Epithelial cell of proximal tubule (primary cell): ENCODE data around the gene ADIPOR2. TPM values are rescaled to one million over a fixed set of nuclear protein-coding genes. Genes with fewer than 3 reads are reported as not detected.
"Not testable (repeated sequence)": the region's sequence is repeated elsewhere in the genome, so short reads cannot be mapped to it uniquely, and the experiment has no call there.

Experiments
- DNase-seq: peaks from one replicate; pipeline ENCODE4 v3.0.0-alpha.2; 2011; ENCODE audit warnings: low read depth
- H3K4me3 ChIP-seq: 2 replicates; pipeline ENCODE4 v1.5.1; 2011; ENCODE audit warnings: low read depth, mild to moderate bottlenecking, low read length
- total RNA-seq: library from RNA; depleted of rRNA; stranded (reverse); fragments of >200 nt; gene quantifications from 2 replicates; pipeline ENCODE4 v1.2.3, GENCODE V29; 2015
- TF ChIP-seq, protein P1 (sequence below): conservative IDR thresholded peaks from 2 replicates; pipeline ENCODE4 v1.5.1; 2012; ENCODE audit warnings: low read depth, mild to moderate bottlenecking, low read length

The ADIPOR2 gene
- total RNA-seq, 1 donor from 2014 or later, result 22.8 TPM

DNA sequence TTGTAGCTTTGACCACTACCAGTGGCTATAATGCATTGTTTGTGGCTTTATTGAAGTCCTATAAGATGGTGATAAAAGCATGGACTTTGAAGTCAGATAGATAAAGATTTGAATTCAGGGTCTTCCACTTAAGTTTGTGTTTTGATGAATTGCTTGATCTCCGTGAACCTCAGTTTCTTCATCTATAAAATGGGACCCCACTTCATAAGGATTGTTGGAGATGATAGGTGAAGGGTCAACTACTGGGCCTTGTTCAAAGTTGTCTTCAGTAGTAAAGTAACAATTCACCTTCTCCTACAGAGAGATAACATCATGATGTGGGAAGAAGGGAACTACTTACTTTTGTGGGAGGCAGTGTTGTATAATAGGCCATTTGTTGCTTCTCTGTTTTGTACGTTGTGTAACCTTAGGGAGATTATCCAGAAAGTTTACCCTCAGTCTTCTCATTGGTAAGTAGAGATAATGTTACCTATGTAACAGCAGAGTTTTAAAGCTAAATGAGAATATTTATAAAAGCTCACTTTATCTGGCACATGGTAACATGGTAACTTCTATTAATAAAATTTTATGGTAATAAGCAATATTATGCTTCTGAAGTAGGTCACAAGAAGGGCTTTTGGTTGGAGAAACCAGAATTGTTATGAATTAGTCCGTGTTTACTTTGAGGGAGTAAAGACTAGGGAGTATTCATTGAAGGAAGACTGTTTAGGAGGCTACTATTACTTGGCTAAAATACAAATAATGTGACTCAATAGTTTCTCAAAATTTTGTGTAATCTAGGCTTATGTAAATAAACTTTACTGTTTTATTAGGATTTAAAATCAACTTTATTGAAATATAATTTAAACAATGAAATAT lies 15.1 kb downstream of the ADIPOR2 start:
- TF ChIP-seq, protein P1, sequence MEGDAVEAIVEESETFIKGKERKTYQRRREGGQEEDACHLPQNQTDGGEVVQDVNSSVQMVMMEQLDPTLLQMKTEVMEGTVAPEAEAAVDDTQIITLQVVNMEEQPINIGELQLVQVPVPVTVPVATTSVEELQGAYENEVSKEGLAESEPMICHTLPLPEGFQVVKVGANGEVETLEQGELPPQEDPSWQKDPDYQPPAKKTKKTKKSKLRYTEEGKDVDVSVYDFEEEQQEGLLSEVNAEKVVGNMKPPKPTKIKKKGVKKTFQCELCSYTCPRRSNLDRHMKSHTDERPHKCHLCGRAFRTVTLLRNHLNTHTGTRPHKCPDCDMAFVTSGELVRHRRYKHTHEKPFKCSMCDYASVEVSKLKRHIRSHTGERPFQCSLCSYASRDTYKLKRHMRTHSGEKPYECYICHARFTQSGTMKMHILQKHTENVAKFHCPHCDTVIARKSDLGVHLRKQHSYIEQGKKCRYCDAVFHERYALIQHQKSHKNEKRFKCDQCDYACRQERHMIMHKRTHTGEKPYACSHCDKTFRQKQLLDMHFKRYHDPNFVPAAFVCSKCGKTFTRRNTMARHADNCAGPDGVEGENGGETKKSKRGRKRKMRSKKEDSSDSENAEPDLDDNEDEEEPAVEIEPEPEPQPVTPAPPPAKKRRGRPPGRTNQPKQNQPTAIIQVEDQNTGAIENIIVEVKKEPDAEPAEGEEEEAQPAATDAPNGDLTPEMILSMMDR, result no peak
- DNase-seq, result no peak
- no peak overlapping the region for H3K4me3 ChIP-seq

GRCh38 chr12:1706632-1706980 lies 15.7 kb downstream of the ADIPOR2 start:
- no peak overlapping the region for H3K4me3 ChIP-seq
- TF ChIP-seq, protein P1, result no peak
- DNase-seq, result no peak

DNA sequence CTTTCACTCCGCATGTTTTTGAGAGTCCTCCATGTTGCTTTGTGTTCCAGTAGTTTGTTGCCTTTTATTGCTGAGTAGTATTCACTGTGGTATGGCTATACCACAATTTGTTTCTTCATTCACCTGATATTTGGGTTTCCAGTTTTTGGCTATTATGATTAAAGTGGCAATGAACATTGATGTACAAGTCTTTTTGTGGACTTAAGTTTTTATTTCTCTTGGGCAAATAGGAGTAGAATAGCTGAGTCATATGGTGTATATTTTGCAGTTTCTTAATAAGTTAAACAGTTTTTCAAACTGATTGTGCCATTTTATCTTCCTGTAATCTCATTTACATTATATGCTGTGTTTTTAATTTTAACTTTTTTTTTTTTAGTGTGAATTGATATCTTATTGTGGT lies 16.2 kb downstream of the ADIPOR2 start:
- DNase-seq, result no peak

DNA sequence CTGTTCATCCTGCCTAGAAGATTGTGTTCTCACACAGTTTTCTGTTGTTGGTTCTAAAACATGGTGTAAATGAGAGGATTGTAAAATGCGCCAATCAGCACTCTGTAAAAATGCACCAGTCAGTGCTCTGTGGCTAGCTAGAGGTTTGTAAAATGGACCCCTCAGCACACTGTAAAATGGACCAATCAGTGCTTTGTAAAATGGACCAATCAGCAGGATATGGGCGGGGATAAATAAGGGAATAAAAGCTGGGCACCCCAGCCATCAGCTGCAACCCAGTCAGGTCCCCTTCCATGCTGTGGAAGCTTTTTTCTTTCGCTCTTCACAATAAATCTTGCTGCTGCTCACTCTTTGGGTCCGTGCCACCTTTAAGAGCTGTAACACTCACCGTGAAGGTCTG lies 19.1 kb downstream of the ADIPOR2 start:
- not testable (repeated sequence) for DNase-seq, H3K4me3 ChIP-seq

More for the DNA sequence above, 16.2 kb downstream of the ADIPOR2 start:
- no peak overlapping the region for H3K4me3 ChIP-seq
- TF ChIP-seq, protein P1, result no peak

DNA sequence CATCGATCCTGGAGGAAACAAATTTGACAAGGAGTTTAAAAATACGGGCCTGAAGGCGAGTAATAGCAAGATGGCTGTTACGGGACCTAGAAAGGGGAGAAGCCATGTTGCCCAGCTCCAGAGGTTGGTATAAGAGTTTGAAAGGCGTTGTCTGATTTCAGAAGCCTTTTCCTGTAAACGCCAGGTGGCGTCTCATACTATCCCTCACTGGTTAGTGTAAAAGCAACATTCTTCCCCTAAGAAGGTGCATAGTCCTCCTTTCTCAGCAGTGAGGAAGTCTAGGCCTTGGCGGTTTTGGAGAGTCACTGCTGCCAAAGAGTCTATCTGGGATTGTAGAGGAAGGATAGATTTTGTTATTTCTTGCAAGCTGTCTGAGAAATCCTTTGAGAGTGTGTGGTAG lies 20.0 kb downstream of the ADIPOR2 start:
- not testable (repeated sequence) for DNase-seq, H3K4me3 ChIP-seq

- H3K4me3 ChIP-seq, DNase-seq: not testable (repeated sequence)
Measured at GRCh38 chr12:1711536-1712211, 20.8 kb downstream of the ADIPOR2 start.

GRCh38 chr12:1712305-1712704 lies 21.4 kb downstream of the ADIPOR2 start:
- not testable (repeated sequence) for H3K4me3 ChIP-seq, DNase-seq

DNA sequence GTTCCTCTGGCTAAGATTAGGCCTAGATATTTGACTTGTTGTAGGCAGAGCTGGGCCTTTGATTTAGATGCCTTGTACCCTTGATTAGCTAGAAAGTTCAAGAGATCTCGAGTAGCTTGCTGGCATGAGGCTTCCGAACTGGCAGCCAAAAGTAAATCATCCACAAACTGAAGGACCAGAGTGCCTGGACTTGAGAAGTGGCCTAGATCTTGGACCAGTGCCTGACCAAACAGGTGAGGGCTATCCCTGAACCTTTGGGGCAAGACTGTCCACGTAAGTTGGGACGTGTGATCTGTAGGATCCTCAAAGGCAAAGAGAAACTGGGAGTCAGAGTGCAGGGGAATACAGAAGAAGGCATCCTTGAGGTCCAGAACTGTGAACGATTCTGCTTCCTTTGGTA lies 22.0 kb downstream of the ADIPOR2 start:
- H3K4me3 ChIP-seq, result not testable (repeated sequence)

DNA sequence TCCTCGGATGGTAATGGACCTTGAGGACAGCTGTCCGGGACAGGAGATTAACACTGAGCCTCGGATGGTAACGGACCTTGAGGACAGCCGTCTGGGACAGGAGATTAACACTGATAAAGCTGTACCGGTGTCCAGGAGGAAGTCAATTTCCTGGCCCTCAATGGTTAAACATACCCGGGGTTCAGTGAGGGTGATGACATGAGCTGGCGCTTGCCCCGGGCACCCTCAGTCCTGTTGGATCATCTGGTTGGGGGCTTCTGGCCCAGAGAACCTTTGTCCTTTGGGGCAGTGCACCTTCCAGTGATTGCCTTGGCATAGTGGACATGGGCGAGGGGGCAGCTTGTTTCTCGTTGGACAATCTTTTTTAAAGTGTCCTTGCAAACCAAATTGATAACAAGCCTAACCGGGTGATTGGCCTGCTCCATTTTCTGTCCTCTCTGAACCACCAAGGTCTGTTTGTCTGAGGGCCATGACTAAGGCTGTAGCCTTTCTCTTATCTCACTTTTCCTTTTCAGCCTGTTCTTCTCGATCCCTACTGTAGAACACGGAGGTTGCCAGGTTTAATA lies 23.0 kb downstream of the ADIPOR2 start:
- DNase-seq, H3K4me3 ChIP-seq: not testable (repeated sequence)

More for the DNA sequence above, 22.0 kb downstream of the ADIPOR2 start:
- not testable (repeated sequence) for DNase-seq

- not testable (repeated sequence) for DNase-seq, H3K4me3 ChIP-seq
Measured at GRCh38 chr12:1715459-1715858, 24.6 kb downstream of the ADIPOR2 start.
